ENCODE results near the gene PRRT1.

DNA sequence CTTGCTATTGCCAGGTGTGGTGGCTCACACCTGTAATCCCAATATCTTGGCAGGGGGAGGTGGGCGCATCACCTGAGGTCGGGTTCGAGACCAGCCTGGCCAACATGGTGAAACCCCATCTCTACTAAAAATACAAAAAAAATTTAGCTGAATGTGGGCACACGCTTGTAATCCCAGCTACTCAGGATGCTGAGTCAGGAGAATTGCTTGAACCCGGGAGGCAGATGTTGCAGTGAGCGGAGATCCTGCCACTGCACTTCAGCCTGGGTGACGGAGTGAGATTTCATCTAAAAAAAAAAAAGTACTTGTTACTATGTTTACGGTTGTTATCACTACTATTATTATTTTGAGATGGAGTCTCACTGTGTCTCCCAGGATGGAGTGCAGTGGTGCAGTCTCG is 5.2 kb upstream of the PRRT1 start:
- TF ChIP-seq POLR2AphosphoS5 (IDR thresholded peaks at IDR 0.05; ENCODE audit: low read depth, low read length) (no peak), TAF1 (IDR thresholded peaks at IDR 0.05; ENCODE audit: borderline replicate concordance, insufficient read depth, low read length) (no peak)
